Measurements from ENCODE around the gene SCAF8. TPM values are rescaled to one million over a fixed set of nuclear protein-coding genes. Genes with fewer than 3 reads are reported as not detected.

The SCAF8 gene
- total RNA-seq, 1 donor from 2014 or later, result 44.5 TPM

DNA sequence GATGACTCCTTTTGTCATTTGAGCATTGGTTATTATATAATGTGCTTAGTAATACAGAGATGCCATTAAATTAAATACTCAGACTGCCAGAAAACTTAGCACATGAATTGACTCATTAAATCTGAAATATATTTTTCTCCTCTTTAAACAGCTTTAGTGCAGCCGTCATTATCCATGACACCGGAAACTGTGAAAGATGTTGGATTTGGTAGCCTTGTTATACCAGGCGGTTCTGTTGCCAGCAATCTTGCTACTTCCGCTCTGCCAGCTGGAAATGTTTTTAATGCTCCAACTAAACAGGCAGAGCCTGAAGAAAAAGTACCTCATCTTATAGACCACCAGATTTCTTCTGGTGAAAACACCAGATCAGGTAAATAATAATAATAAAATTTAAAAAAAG, 97.6 kb downstream of the SCAF8 start:
- intact Hi-C loops (cut with micrococcal nuclease), result no loop called here

DNA sequence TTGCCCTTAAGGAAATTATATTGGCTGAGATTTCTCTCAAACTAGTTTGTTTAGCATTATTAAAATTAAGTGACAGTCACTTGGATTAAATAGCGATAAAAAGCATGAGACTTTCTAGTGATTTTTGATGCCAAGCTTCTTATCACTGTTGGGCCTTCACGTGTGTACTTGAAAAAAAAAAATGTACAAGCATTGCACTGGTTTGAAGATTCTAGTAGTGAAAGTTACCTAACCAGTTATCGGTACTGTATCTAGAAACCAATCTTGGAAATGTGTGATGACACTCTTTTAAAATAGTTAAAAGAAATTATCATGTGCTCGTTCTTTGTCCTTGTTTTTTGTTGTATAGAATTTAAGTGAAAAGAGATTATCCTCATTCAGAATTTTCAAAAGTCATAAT, 102.1 kb downstream of the SCAF8 start:
- intact Hi-C loops (cut with micrococcal nuclease), result no loop called here

DNA sequence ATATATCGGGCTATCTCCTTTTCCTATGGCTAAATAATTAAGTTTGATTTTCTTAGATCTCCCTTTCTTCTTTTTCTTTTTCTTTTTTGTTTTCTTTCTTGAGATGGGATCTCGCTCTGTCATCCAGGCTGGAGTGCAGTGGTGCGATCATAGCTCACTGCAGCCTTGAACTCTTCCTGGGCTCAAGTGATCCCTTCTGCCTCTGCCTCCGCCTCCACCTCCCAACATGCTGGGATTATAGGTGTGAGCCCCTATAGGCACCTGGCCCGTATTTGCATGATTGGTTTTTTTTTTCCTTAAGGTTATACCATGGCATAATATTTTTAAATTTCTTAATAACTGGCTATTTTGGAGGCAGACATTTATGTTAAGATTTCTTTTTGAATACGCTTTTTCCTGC, 106.3 kb downstream of the SCAF8 start:
- intact Hi-C loops (cut with micrococcal nuclease), result no loop called here

DNA sequence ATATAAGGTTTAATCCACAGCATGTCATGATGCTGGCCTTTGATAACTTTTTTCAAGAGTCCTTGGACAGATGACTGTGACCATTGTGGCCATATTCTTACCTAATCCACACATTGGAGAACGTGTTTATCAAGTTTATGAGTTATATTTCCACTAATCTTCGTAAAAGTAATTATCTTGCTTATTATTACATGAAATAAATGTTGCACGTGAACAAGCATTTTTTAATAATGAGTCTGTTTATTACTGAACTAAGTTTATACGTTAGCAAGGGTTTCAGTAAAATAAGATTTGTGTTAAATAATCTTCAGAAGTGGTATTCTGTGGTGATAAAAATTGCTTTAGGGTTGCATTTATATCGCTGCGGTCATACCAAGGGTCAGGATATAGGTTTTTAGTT, 107.1 kb downstream of the SCAF8 start:
- intact Hi-C loops (cut with micrococcal nuclease), result no loop called here

DNA sequence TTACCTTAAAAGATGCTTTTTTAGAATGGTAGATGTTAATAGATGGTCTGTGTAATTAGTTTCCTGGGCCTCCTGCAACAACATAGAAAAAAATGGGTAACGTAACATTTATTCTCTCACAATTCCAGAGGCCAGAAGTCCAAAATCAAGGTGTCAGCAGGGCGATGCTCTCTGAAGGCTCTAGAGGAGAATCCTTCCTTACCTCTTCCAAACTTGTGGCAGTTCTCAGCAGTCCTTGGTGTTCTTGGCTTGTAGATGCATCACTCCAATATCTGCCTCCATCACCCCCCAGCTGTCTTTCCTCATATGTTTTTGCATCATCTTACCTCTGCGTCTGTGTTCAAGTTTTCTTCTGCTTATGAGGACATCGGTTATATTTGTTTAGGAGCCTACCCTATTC, 107.9 kb downstream of the SCAF8 start:
- intact Hi-C loops (cut with micrococcal nuclease), result no loop called here

DNA sequence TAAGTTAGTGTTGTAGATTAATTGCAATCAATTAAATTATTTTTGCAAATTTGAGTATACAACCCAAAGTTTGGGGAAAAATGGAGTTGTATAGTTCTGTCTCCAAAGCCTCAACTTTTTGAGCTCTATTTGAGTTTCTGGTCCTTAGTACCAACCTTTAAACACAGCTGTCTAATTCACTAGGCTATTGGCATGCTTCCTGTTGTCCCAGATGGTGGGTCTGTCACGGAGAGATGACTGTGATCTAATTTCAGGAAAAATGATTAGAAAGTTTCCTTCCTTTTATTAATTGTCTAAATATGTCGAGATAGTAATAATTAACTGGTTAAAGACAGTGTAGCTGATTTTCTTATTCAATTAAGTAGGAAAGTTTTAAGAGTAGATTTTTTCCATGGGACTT, 109.6 kb downstream of the SCAF8 start:
- intact Hi-C loops (cut with micrococcal nuclease), result no loop called here

DNA sequence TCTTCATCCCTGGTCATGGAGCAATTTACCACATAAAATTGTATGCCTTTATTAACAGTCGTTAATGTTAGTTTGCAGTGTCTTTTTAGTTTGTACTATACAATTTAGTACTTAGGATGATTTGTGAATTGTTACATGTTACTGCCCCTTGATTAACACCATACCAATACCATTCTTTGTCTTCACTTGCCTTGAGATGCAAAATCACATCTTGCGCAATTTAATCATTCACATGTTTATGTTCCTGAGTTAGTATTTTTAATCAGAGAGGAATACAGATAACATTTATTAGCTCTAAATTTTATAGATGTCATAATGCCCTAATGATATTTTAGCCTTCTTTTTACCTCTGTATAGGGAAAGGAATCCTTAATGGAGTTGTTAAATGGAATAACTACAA, 114.1 kb downstream of the SCAF8 start:
- intact Hi-C loops (cut with micrococcal nuclease), result no loop called here

DNA sequence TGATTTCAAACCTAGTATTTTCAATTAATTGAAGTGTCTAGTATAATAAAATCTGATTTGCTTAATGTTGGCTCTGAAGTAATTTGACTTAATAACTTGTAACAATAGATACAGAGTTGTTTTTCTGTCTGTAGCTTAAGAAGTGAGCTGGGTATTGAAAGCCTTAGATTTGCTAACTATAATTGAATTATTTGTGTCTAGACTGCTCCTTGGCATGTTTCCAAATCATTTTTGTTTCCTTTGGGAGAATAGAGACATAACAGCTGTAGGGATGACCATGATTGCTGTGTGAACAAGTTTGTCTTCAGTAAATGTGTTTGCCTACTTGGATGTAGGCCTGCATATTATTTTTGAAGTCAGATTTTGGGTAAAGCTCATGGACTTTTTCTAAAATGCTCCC, 115.4 kb downstream of the SCAF8 start:
- intact Hi-C loops (cut with micrococcal nuclease), result no loop called here

DNA sequence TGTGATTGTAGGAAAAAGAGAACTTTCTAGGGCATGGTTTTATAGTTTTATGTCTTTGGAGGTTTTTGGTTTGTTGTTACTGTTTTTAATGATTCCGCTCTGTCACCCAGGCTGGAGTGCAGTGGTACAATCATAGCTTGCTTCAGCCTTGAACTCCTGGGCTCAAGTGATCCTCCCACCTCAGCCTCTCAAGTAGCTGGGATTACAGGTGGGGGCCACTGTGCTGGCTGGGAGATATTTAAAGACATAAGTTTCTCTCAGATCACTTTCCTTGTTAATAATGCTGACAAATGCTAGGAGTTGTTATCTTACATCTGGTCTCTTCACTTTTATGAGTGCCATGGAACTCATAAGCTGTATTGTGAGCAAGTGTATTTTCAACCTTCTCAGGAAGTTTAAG, 116.3 kb downstream of the SCAF8 start:
- intact Hi-C loops (cut with micrococcal nuclease), result no loop called here

DNA sequence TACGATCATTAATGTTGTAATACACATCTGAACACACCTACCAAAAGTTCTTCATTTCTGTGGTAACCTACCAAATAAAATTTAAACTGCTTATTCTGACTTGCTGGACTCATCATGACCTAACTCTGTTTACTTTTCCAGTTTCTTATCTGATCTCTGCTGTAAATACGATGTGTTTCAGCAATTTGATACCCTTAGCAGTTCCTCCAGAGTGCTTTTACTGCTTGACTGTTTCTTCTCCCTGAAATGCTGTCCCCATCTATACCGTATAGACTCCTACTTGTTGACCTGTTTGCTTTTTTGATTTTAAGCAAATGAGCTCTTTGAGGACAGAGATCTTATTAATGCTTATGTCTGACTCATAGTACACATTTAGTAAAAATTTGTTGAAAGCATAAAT, 119.5 kb downstream of the SCAF8 start:
- intact Hi-C loops (cut with micrococcal nuclease), result no loop called here

DNA sequence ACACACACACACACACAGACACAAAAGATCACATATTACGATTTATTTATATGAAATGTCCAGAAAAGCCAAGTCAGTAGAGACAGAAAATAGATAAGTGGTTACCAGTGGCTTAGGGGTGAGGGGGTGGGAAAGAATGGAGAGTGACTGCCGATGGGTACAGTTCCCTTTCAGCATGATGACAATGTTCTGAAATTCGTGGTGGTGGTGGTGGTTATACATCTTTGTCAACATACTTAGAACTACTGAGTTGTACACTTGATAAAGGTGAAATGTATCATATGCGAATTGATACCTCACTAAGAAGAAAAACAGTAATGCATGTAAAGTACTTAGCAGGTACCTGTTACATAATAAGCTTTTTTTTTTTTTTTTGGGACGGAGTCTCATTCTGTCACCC, 124.3 kb downstream of the SCAF8 start:
- intact Hi-C loops (cut with micrococcal nuclease), result no loop called here

DNA sequence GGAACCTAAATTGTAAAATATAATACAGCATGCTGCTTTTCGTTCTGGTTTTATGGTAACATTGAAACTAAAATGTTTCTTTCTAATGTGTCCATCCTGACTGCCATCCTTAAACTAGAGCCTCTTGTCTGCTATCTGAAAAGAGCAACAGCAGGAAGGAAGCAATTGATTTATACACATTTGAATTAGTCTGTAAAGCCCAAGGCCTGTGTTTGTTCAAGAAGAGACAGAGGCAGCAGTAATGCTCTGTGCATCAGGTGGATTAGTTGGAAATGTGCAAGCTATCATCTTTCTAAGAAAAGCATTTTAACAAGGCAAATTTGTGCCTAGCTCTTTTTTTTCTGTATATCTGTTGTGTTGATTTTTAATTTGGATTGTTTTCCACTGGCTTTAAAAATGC, 128.6 kb downstream of the SCAF8 start:
- intact Hi-C loops (cut with micrococcal nuclease), result loop anchor here (10.0 kb wide), 1 partner anchor 1133 kb away; no protein-coding TSS in a partner anchor

DNA sequence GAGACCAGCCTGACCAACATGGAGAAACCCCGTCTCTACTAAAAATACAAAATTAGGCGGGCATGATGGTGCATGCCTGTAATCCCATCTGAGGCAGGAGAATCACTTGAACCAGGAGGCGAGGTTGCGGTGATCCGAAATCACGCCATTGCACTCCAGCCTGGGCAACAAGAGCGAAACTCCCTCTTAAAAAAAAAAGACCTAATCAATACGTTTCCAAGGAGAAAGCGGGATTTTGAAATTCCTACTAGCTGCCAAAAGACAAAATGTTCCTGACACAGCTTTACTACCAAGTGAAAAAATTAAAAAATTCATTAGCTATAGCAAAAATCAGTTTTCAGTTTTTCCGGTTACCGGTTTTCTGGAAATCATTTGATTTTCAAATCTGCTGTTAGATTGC, 129.3 kb downstream of the SCAF8 start:
- intact Hi-C loops (cut with micrococcal nuclease), result loop anchor here (10.0 kb wide), 1 partner anchor 1132 kb away; no protein-coding TSS in a partner anchor

DNA sequence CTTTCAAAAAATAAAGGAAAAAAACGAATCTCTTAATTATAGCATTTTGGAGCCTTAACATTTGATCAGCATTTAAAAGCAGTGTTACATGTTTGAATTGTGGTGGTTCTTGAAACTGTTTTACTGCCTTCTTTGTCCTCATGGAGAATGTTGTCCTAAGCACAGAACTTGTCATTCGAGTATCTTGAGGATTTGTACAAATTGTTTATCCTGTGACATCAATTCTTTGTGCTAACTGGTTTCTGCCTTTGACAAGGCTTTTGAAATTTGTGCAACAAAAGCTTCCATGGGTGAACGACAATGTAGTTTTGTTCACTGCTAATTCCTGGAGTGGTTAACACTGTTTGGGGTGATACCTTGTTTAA, 130.8 kb downstream of the SCAF8 start:
- intact Hi-C loops (cut with micrococcal nuclease), result loop anchor here (10.0 kb wide), 1 partner anchor 1131 kb away; no protein-coding TSS in a partner anchor

DNA sequence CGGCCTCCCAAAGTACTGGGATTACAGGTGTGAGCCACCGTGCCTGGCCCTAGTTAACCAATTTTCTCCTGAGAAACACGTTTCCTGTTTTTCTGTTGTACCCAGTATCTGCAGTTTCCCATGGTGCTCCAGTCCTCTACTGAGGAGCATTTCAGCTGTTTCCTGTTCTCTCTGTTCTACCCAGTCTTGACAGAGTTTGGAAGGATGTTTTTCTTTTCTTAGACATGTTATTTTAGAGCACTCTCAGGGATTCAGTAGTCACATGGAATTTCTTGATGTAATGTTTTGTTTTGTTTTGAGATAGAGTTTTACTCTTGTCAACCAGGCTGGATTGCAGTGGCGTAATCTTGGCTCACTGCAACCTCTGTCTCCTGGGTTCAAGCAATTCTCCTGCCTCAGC, 132.1 kb downstream of the SCAF8 start:
- intact Hi-C loops (cut with micrococcal nuclease), result loop anchor here (5.0 to 10.0 kb wide), 3 partner anchors 397 to 1130 kb away; partner anchors contain the start of gene CLDN20

DNA sequence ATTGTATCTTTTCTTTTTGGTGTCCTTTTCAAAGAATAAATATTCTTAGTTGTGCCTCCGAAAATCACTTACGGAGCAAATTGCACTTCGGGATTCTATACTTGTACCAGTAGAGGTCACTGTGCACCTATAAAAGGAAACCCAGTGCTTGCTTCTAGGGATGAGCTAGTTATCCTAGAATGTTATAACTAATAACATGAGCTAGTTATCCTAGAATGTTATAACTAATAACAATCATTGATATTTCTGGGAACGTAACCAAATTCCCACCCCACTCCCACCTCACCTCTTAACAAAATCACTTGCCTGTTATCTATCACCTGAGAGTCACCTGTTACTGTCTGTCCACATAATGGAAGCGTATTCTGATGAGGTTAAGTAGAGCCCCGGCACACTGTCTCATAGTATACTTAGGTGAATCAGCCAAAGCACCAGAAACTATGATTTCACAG, 135.0 kb downstream of the SCAF8 start:
- intact Hi-C loops (cut with micrococcal nuclease), result loop anchor here (1.0 to 10.0 kb wide), 6 partner anchors 60 to 1127 kb away; partner anchors contain the start of gene CLDN20

DNA sequence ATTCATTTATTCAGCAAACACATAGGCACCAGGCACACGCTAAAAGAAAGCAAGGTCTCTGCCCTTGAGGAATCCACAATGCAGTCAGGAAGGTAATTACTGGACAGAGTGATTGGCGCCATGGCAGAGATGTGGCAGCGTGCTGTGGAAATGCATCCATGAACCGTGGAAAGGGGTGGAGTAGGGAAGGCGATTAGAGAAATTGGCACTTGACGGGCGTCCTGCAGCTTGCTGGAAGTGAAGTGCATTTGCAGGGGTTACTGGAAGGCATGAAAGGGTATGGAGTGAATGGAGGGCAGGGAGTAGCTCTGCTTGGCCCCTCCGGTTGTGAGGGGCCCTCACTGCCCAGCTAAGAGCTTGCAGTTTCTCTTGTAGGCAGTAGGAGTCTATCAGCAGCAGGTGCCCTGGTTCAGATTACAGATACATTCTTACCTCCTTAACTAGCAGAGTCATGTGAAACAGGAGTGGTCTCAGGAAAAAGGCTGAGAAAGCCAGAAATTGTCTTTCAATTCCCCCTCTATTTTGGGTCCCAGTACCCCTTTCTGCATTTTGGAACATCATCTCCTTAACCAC, 139.4 kb downstream of the SCAF8 start:
- intact Hi-C loops (cut with micrococcal nuclease), result no loop called here

DNA sequence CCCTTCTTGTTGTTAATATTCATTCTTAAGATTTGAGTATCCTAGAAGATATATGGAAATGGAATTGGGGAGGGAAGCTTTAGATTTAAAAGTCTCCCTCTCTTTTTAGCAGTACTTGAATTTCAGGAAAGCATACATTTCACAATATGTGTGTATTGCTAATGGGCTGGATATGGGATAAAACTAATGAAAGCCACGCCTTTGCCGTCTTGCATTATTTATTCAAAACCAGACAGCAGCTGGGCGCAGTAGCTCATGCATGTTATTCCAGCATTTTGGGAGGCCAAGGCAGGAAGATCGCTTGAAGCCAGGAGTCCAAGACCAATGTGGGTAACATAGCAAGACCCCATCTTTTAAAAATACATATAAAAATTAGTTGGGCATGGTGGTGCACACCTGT, 140.3 kb downstream of the SCAF8 start:
- intact Hi-C loops (cut with micrococcal nuclease), result no loop called here

DNA sequence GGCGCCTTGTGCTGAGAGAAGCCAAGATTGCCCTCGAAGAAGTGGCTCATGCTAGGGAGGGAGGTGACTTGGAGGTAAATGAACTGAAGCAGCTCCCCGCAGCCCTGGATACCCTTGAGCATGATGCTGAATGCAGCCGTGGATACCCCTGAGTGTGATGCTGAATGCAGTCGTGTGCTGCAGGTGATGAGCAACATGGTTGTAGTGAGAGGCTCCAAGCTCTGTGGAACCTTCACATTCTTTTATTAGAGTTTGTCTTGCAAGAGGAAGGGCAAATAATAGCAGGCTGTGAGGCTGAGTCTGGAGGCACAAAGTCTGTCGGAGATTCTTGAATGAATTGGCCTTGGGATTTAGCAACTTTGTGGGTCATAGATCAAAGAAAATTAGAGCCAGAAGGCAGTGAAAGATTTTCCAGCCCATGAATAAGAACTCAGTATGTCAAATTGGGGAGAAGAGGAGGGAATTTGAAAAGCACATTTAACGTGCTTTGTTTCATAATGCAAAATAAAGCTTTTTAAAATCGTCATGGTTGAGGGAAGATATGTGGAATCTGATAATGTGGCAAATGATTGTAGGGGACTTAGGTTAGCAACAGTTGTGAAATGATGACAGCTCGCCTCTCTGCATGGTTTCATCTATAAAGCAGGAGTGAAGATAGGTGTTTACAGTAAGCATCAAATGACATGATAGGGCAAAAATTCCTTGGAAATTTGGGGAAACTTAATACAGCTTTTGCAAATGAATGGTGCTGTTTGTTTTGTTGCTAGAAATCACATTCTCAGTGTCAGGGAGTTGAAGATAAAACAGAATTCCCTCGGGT, 141.8 kb downstream of the SCAF8 start:
- intact Hi-C loops (cut with micrococcal nuclease), result loop anchor here (5.0 kb wide), 1 partner anchor 1597 kb away; no protein-coding TSS in a partner anchor

DNA sequence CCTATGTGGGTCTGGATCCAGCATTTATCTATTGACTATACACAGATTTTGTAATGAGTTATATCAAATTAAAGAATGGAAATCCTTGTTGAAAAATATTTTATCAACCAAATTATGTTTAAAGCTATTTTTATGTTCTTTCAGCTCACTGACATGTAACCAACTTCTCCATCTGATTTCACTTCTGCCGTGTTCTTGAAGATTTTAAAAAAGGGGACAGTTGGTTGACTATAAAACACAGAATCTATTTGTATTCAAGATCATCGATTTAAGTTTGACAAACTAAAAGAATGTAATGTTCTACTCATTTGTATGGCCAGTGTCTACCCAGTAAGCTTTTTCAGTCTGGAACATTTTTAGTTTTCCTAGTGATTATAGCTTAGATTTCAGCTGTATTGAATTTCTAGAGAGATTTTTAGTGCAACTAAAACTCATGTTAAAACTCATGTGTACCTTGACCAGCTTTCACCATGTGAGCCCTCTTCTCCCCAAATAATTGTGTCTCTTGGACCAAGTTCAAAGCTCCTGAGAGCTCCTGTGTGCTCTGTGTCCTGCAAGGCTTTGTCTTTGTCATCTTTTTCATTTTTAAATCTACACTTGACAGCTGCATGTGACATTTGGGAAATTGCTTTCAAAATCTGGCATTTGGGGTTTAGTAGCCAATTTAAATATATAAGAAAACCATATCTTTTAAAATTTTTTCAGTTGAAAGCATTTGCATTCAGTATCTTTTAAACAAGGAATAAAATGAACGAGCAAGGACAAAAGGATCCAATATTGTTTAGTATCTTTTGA, 143.5 kb downstream of the SCAF8 start:
- intact Hi-C loops (cut with micrococcal nuclease), result loop anchor here (5.0 kb wide), 1 partner anchor 1596 kb away; no protein-coding TSS in a partner anchor

DNA sequence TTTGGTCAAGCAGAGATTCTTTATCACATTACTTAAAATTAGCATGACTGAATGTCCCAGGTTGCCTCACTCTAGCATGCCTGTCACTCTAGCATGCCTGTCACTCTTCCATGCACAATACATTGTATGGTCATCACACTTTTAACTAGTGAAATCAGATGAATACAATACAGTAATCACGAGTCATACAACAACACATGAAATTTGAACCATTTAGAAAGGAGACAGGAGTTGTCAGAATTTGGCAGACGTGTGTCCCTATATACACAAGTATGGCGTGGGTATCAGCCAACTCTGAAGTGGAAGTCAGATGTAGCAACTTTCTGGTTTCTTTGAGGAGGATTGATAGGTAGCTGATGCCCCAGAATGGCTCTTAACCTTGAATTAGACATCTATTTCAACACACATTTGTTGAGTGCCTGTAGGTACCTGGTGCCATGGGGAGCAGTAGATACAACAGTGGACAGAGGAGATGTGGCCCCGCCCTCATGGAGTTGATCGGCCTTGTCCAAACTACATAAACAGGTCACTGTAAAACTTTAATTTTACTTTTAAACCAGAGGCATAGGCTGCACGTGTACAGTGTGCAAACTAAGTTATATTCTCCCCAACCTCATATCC, 145.8 kb downstream of the SCAF8 start:
- intact Hi-C loops (cut with micrococcal nuclease), result loop anchor here (5.0 kb wide), 1 partner anchor 1593 kb away; no protein-coding TSS in a partner anchor

Measured in T-helper 1 cell treated with Interleukin-12 subunit alpha and Interleukin-12 subunit beta and Interleukin-4 antibody, amounts not matched to agents 30 ng/mL and 1 ng/mL, for 36 hours (primary cell).